ENCODE data around the gene LCE2D. TPM values are rescaled to one million over a fixed set of nuclear protein-coding genes. Genes with fewer than 3 reads are reported as not detected.

Gene LCE2D
- total RNA-seq, 1 experiment from 2014 or later = not detected

DNA sequence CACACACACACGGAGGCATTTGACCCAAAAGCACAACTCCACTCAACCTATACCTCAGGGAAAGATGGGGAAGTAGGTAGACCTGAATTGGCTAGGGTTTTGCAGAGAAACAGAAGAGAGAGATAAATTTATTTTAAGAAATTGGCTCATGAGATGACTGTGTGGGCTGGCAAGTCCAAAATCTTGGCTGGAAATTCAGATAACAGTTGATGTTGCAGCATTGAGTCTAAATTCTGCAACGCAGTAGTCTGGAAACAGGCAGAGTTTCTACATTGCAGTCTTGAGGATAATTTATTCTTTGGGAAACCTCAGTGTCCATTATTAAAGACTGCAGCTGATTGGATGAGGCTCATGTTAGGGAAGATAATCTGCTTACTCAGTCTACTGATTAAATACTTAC, 18.4 kb downstream of the LCE2D start:
- Histone ChIP-seq H4K8ac (replicated peaks; ENCODE audit: insufficient read length, low read depth, low read length) (no peak overlapping the region), H2AK5ac (ENCODE audit: insufficient read length, low read length) (no peak overlapping the region), H3K23ac (ENCODE audit: insufficient read length, low read depth, low read length) (no peak overlapping the region), H4K5ac (ENCODE audit: insufficient read length, low read depth, low read length) (no peak overlapping the region), H2BK12ac (ENCODE audit: insufficient read length, low read depth, low read length) (no peak overlapping the region), H3K23me2 (ENCODE audit: insufficient read length, low read depth, low read length, poor library complexity, severe bottlenecking) (no peaks in the 10 kb centered on the region), H3K56ac (ENCODE audit: insufficient read length, low read depth, low read length) (no peak overlapping the region), H3K79me2 (ENCODE audit: insufficient read depth, low read length) (no peaks in the 10 kb centered on the region), H2BK120ac (ENCODE audit: low read depth, low read length, poor library complexity, severe bottlenecking) (no peak overlapping the region), H3K4ac (ENCODE audit: low read depth, low read length) (no peak overlapping the region), H3T11ph (ENCODE audit: low read length) (no peak overlapping the region), H3K27ac (ENCODE audit: insufficient read length, low read depth, low read length) (no peak overlapping the region), H3K9me3 (ENCODE audit: control insufficient read depth, low read depth, low read length) (peaks cover 95% of the 10 kb centered on the region), H3K14ac (ENCODE audit: insufficient read depth, low read length) (no peak overlapping the region), H3K4me2 (ENCODE audit: insufficient read depth, insufficient read length, low read length) (no peak overlapping the region), H4K20me1 (ENCODE audit: control insufficient read depth, insufficient read depth, insufficient read length) (no peaks in the 10 kb centered on the region), H3K79me1 (ENCODE audit: insufficient read depth, low read depth, low read length, poor library complexity, severe bottlenecking) (no peaks in the 10 kb centered on the region), H3K4me1 (ENCODE audit: insufficient read depth, low read length) (no peaks in the 10 kb centered on the region), H4K91ac (ENCODE audit: insufficient read length, low read depth, low read length) (no peak overlapping the region), H2BK15ac (ENCODE audit: low read depth, low read length) (no peak overlapping the region), H3K18ac (ENCODE audit: insufficient read length, low read depth, low read length) (no peak overlapping the region), H2AFZ (ENCODE audit: low read length) (no peak overlapping the region), H3K9ac (ENCODE audit: extremely low read depth, insufficient read length, low read length) (no peak overlapping the region), H2BK20ac (ENCODE audit: low read depth, low read length, poor library complexity, severe bottlenecking) (no peak overlapping the region), H2BK5ac (ENCODE audit: insufficient read length, low read length) (no peak overlapping the region), H3K27me3 (ENCODE audit: insufficient read depth, low read length) (no peaks in the 10 kb centered on the region)
- Mint-ChIP-seq H3K4me3 (no peak overlapping the region), H3K9me3 (peaks cover 94 to 97% of the 10 kb centered on the region in 2 experiments), H3K4me1 (no peaks in the 10 kb centered on the region), H3K27me3 (ENCODE audit: low read depth) (no peaks in the 10 kb centered on the region; the same call in 1 of the 2 replicates), H3K27ac (no peak overlapping the region), H3K36me3 (ENCODE audit: insufficient read depth in 1 of 3, low read depth in 3 of 3) (peaks cover 0 to 41% (median 15%) of the 10 kb centered on the region in 3 experiments; a peak in 5 of 7 replicates)
- no peak for DNase-seq
- TF ChIP-seq, protein P1, sequence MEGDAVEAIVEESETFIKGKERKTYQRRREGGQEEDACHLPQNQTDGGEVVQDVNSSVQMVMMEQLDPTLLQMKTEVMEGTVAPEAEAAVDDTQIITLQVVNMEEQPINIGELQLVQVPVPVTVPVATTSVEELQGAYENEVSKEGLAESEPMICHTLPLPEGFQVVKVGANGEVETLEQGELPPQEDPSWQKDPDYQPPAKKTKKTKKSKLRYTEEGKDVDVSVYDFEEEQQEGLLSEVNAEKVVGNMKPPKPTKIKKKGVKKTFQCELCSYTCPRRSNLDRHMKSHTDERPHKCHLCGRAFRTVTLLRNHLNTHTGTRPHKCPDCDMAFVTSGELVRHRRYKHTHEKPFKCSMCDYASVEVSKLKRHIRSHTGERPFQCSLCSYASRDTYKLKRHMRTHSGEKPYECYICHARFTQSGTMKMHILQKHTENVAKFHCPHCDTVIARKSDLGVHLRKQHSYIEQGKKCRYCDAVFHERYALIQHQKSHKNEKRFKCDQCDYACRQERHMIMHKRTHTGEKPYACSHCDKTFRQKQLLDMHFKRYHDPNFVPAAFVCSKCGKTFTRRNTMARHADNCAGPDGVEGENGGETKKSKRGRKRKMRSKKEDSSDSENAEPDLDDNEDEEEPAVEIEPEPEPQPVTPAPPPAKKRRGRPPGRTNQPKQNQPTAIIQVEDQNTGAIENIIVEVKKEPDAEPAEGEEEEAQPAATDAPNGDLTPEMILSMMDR (conservative IDR thresholded peaks at IDR 0.05) = no peak
- WGBS (ENCODE audit: extremely low coverage, insufficient read length, low lambda C conversion rate) = no CpG with 5 or more reads among the region's 2 CpGs

Data from H9 (cell line).